Smooth muscle cell (in vitro differentiated cells): ENCODE measurements around the gene AMOTL1. TPM values are rescaled to one million over a fixed set of nuclear protein-coding genes. Genes with fewer than 3 reads are reported as not detected.

Experiments
- DNase-seq: peaks from one replicate; lab custom pipeline; 2025; ENCODE audit not compliant: unreplicated experiment; lab: John Stamatoyannopoulos, UW
- H2AFZ ChIP-seq: fragments of 200-600 bp; sonication (generic); 2 replicates; pipeline ENCODE4 v1.6.0; 2016; ENCODE audit warnings: antibody characterized with exemption, low read depth, mild to moderate bottlenecking
- H3F3A ChIP-seq: fragments of 200-600 bp; sonication (generic); 2 replicates; pipeline ENCODE4 v1.6.0; 2017; ENCODE audit warnings: antibody characterized with exemption, low read depth
- H3K27ac ChIP-seq: fragments of 200-600 bp; sonication (generic); 2 replicates; pipeline ENCODE4 v1.5.1; 2016; ENCODE audit warnings: low read depth, mild to moderate bottlenecking
- H3K27me3 ChIP-seq: fragments of 200-600 bp; sonication (generic); 2 replicates; pipeline ENCODE4 v1.6.1; 2016; ENCODE audit warnings: low read depth, mild to moderate bottlenecking
- H3K36me3 ChIP-seq: fragments of 200-600 bp; sonication (generic); 2 replicates; pipeline ENCODE4 v1.5.1; 2016; ENCODE audit warnings: low read depth
- H3K4me1 ChIP-seq: fragments of 200-600 bp; sonication (generic); 2 replicates; pipeline ENCODE4 v1.5.1; 2016; ENCODE audit warnings: low read depth
- H3K4me2 ChIP-seq: fragments of 200-600 bp; sonication (generic); 2 replicates; pipeline ENCODE4 v1.6.0; 2016; ENCODE audit warnings: mild to moderate bottlenecking
- H3K4me3 ChIP-seq: fragments of 200-600 bp; sonication (generic); 2 replicates; pipeline ENCODE4 v1.5.1; 2016; ENCODE audit warnings: mild to moderate bottlenecking
- H3K79me2 ChIP-seq: fragments of 200-600 bp; sonication (generic); 2 replicates; pipeline ENCODE4 v1.6.0; 2016; ENCODE audit warnings: low read depth, mild to moderate bottlenecking
- H3K9ac ChIP-seq: fragments of 200-600 bp; sonication (generic); 2 replicates; pipeline ENCODE4 v1.6.0; 2016; ENCODE audit warnings: low read depth
- H3K9me3 ChIP-seq: fragments of 200-600 bp; sonication (generic); replicated peaks from 2 replicates; pipeline ENCODE4 v1.5.1; 2016; ENCODE audit warnings: low read depth
- H4K20me1 ChIP-seq: fragments of 200-600 bp; sonication (generic); 2 replicates; pipeline ENCODE4 v1.6.0; 2016; ENCODE audit warnings: low read depth
- WGBS: methylation state at CpG from one replicate; pipeline ENCODE4 v1.1.7; 2016; ENCODE audit warnings: low lambda C conversion rate; 5-methylcytosine and 5-hydroxymethylcytosine counted together
- polyA plus RNA-seq: library from polyadenylated mRNA; unstranded; fragments of >200 nt; fragmentation: Nextera tagmentation; extraction: Ambion mirVana; gene quantifications from 2 replicates; pipeline ENCODE4 v1.2.1, GENCODE V29; 2016
- total RNA-seq: library from RNA; depleted of rRNA; stranded (reverse); fragments of >200 nt; gene quantifications from 2 replicates; pipeline ENCODE4 v1.2.3, GENCODE V29; 2014
- TF ChIP-seq, protein P1 (sequence below): fragments of 200-600 bp; sonication (generic); IDR thresholded peaks from 2 replicates; pipeline ENCODE4 v1.5.1; 2017; ENCODE audit warnings: borderline replicate concordance, mild to moderate bottlenecking, antibody characterized with exemption; ENCODE audit not compliant: insufficient read depth, poor library complexity, severe bottlenecking

Gene AMOTL1
- total and polyA plus RNA-seq, 2 experiments from 2014 or later: 23.4 to 61.0 TPM

DNA sequence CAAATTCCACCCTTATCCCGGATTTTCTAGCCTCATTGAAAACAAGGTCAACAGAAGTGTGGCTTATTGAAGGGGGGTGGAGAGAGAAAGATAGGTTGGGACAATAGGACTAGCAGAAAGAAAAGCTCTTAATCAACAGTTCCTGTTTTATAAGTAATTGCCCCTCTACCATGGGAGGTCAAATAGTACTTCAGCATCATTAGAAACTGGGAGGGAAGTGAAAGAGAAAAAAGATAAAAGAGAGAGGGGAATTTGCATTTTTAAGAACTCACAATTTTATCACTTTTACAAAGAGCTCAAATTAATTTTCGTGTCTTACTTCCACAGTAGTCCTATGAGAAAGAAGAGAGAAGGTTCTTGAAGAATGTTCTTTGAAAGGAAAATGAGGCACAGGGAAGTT is 89.2 kb downstream of the AMOTL1 start:
- Histone ChIP-seq H3K4me2 (no peak overlapping the region), H3K36me3 (peaks cover 37% of the 10 kb centered on the region), H3K4me3 (no peak overlapping the region), H3K9me3 (no peaks in the 10 kb centered on the region), H2AFZ (no peak overlapping the region), H3K4me1 (peaks cover 7% of the 10 kb centered on the region), H3K27me3 (no peaks in the 10 kb centered on the region), H3K9ac (no peak overlapping the region), H3K79me2 (peaks cover 21% of the 10 kb centered on the region), H4K20me1 (peaks cover 40% of the 10 kb centered on the region), H3F3A (peaks cover 28% of the 10 kb centered on the region), H3K27ac (no peak overlapping the region)
- no peak for DNase-seq
- WGBS: 92% methylated on average over 2 of the region's 2 CpGs
- TF ChIP-seq, protein P1, sequence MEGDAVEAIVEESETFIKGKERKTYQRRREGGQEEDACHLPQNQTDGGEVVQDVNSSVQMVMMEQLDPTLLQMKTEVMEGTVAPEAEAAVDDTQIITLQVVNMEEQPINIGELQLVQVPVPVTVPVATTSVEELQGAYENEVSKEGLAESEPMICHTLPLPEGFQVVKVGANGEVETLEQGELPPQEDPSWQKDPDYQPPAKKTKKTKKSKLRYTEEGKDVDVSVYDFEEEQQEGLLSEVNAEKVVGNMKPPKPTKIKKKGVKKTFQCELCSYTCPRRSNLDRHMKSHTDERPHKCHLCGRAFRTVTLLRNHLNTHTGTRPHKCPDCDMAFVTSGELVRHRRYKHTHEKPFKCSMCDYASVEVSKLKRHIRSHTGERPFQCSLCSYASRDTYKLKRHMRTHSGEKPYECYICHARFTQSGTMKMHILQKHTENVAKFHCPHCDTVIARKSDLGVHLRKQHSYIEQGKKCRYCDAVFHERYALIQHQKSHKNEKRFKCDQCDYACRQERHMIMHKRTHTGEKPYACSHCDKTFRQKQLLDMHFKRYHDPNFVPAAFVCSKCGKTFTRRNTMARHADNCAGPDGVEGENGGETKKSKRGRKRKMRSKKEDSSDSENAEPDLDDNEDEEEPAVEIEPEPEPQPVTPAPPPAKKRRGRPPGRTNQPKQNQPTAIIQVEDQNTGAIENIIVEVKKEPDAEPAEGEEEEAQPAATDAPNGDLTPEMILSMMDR: no peak

DNA sequence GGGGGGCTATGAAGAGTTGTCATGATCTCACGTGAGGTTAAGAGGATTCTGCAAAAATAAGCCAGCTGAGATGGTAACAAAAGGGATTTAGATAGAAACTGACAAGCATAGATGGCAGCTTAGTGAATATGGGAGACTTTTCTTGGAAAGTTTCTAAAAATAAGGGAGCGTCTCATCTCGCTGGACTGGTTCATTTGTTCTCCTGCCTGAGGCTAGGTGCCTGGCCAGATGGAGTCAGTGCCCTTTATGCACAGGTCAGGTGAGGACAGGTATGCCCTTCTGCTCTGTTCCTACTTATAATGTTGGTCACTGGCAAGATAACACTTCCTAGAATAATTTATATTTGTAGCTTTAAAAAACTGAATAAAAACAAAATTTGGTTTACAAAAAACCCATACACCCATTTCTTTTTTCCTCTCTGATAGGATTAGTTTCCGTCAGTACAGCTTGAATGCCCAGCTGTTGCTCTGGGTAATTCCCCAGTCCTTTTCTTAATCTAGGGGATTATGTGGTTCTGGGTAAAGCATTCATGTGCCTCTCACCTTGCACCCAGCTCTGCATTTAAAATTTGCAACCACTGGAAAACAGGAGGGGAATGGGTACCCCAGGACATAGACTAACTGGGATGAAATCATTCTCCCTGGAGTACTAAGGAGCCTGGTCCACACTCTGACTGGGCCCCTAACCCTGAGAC is 90.0 kb downstream of the AMOTL1 start:
- WGBS: 63% methylated on average over 4 of the region's 4 CpGs
- Histone ChIP-seq H3K9me3 (no peaks in the 10 kb centered on the region), H3K27me3 (no peaks in the 10 kb centered on the region), H4K20me1 (peaks cover 44% of the 10 kb centered on the region), H3K9ac (no peak overlapping the region), H2AFZ (no peak overlapping the region), H3K4me2 (no peak overlapping the region), H3F3A (peaks cover 28% of the 10 kb centered on the region), H3K4me3 (no peak overlapping the region), H3K27ac (no peak overlapping the region), H3K4me1 (peaks cover 7% of the 10 kb centered on the region), H3K79me2 (peaks cover 21% of the 10 kb centered on the region), H3K36me3 (peaks cover 29% of the 10 kb centered on the region)
- no peak for DNase-seq
- TF ChIP-seq, protein P1: no peak

DNA sequence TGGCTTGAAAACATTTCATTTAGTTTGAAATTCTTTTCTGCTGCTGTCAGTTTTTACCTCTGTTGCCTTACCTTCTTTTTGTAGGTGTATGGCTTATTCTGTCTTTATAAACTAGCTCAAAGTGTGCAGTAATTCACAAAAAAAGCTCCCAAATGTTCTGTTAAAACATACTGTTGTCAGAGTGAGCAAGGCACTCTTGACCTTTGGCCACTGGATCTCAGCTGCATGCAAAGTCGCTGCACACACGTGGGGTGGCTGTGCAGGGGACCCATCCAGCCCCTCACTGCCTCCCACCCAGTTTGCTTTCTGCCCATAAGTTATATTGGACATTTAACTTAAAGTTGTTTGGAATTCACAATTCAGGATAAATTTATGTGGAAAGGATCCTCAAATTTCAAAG is 92.2 kb downstream of the AMOTL1 start:
- Histone ChIP-seq H3K27me3 (no peaks in the 10 kb centered on the region), H3K36me3 (peaks cover 14% of the 10 kb centered on the region), H3K79me2 (peaks cover 23% of the 10 kb centered on the region), H3K9ac (no peak overlapping the region), H3K4me2 (no peak overlapping the region), H4K20me1 (peaks cover 49% of the 10 kb centered on the region), H3K4me3 (no peak overlapping the region), H2AFZ (no peak overlapping the region), H3K9me3 (no peaks in the 10 kb centered on the region), H3F3A (peaks cover 30% of the 10 kb centered on the region), H3K4me1 (peaks cover 7% of the 10 kb centered on the region), H3K27ac (no peak overlapping the region)
- TF ChIP-seq, protein P1: no peak
- 95% methylated on average over 2 of the region's 2 CpGs for WGBS
- no peak for DNase-seq
